A204.1 (cell line): ENCODE results near the gene CCDC97.
A peak's percentile ranks its signal among the peaks of the same experiment; 100 is the strongest.
"Not testable (repeated sequence)": the region's sequence is repeated elsewhere in the genome, so short reads cannot be mapped to it uniquely, and the experiment has no call there.

Source experiments
- FAIRE-seq: peaks from 2 replicates; lab custom pipeline; 2012; peaks lifted over from hg19 to GRCh38; lab: Jason Lieb, UNC

Gene CCDC97

GRCh38 chr19:41310033-41310831 lies at the start of gene CCDC97:
TSS of gene CCDC97 (plus strand) at chr19:41310172. CDS start at chr19:41310311, 139 bp downstream.
- FAIRE-seq: no peak

GRCh38 chr19:41261474-41262190 lies 48.3 kb upstream of the CCDC97 start:
- no peak for FAIRE-seq

GRCh38 chr19:41263042-41263849 lies 46.7 kb upstream of the CCDC97 start:
- no peak for FAIRE-seq

- peak; percentile 100 for FAIRE-seq
These were observed 46.0 kb upstream of the CCDC97 start, which contains the start of gene HNRNPUL1 for GRCh38 chr19:41263850-41264580. TSS of gene HNRNPUL1 (plus strand) at chr19:41264372. CDS start at chr19:41264504, 132 bp downstream.

- FAIRE-seq: no peak
These were observed 45.2 kb upstream of the CCDC97 start for GRCh38 chr19:41264581-41265394.

GRCh38 chr19:41265395-41266153 lies 44.4 kb upstream of the CCDC97 start:
- FAIRE-seq: no peak

GRCh38 chr19:41269055-41269454 lies 40.9 kb upstream of the CCDC97 start:
- FAIRE-seq: no peak

- FAIRE-seq: no peak
These were observed 40.4 kb upstream of the CCDC97 start for GRCh38 chr19:41269571-41269970.

- no peak for FAIRE-seq
These were observed 36.9 kb upstream of the CCDC97 start for GRCh38 chr19:41273076-41273475.

- no peak for FAIRE-seq
These were observed 35.2 kb upstream of the CCDC97 start for GRCh38 chr19:41274802-41275201.

- FAIRE-seq: no peak
These were observed 33.7 kb upstream of the CCDC97 start for GRCh38 chr19:41276231-41276630.

- no peak for FAIRE-seq
These were observed 31.5 kb upstream of the CCDC97 start for GRCh38 chr19:41278478-41278877.

GRCh38 chr19:41288673-41289530 lies 21.1 kb upstream of the CCDC97 start:
- no peak for FAIRE-seq

GRCh38 chr19:41289814-41290213 lies 20.2 kb upstream of the CCDC97 start:
- not testable (repeated sequence) for FAIRE-seq

GRCh38 chr19:41294393-41294792 lies 15.6 kb upstream of the CCDC97 start:
- FAIRE-seq: no peak

GRCh38 chr19:41295499-41295898 lies 14.5 kb upstream of the CCDC97 start:
- FAIRE-seq: no peak

- FAIRE-seq: no peak
These were observed 13.5 kb upstream of the CCDC97 start for GRCh38 chr19:41296433-41296871.

GRCh38 chr19:41297628-41298347 lies 12.2 kb upstream of the CCDC97 start:
- no peak for FAIRE-seq
